NCI-H2107 (cell line): ENCODE data around the gene NLRC5.
"Not testable (repeated sequence)": the region's sequence is repeated elsewhere in the genome, so short reads cannot be mapped to it uniquely, and the experiment has no call there.

Experiments used
- DNase-seq: peaks from one replicate; lab custom pipeline; 2025; lab: John Stamatoyannopoulos, UW

The NLRC5 gene

DNA sequence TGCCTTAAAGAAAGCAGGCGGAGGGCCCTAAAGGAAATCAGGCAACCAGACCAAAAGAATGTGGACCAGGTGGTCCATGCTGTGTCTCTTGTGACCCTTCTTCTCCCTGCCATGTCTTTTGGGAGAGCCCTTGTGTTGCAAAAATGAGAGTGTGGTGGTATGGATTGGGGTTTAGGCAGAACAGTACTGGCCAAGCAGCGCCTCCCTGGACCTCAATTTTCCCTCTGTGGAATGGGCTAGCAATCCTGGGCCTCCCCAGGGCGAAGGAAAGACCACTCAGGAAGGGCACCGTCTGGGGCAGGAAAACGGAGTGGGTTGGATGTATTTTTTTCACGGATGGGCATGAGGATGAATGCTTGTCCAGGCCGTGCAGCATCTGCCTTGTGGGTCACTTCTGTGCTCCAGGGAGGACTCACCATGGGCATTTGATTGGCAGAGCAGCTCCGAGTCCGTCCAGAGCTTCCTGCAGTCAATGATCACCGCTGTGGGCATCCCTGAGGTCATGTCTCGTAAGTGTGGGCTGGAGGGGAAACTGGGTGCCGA lies 7.6 kb upstream of the NLRC5 start:
- DNase-seq, result no peak

DNA sequence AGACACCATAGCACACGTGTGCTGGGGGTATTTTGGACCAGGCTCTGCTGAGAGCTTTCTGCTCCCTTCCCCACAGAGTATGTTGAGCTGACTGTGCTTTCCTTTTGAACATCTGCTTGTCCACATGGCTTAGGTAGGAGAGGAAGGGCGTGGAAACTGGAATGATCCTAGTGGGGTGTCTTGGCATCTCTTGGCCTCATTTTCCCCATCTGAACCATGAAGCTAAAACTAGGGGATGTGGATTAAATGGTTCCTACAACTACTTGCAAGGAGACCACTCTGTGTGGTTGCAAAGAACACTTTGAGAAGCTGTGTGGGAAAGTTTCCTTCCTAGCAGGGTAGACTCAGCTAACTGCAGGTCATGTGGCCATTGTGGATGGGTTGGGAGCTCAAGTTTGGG lies 6.7 kb upstream of the NLRC5 start:
- no peak for DNase-seq

DNA sequence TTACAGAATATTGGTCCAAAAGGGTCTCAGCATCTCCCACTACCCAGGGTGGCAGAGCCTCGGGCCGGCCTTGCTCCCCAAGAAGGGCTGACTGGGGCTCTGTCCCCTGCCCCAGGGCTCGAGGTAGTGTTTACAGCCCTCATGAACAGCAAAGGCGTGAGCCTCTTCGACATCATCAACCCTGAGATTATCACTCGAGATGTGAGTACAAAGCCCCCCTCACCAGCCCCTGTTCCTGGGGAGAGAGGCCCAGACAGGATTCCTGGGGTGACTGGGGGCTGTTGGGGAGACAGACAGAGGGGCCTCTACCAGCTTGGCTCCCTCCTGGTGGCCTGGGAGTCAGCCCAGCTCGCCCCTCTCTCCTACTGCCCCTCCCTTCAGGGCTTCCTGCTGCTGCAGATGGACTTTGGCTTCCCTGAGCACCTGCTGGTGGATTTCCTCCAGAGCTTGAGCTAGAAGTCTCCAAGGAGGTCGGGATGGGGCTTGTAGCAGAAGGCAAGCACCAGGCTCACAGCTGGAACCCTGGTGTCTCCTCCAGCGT lies 6.1 kb upstream of the NLRC5 start:
- no peak for DNase-seq

DNA sequence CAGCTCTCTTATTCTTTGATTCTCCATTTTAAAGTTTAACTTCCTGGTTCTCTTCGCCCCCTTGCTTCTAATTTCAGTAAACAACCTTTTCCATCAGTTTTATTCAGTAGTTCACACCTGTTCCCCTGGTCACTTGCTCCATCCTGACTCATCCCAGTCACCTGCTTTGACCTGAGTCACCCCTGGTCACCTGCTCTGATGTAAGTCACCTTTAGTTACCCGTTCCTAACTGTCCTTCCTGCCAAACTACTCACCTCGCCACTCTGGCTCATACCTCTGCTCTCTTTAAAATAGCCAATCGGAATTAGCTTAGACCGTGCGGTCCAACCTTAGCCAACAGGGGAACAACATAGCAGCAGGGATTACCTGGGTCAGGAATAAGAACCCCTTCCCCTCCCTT lies 4.7 kb upstream of the NLRC5 start:
- no peak for DNase-seq

DNA sequence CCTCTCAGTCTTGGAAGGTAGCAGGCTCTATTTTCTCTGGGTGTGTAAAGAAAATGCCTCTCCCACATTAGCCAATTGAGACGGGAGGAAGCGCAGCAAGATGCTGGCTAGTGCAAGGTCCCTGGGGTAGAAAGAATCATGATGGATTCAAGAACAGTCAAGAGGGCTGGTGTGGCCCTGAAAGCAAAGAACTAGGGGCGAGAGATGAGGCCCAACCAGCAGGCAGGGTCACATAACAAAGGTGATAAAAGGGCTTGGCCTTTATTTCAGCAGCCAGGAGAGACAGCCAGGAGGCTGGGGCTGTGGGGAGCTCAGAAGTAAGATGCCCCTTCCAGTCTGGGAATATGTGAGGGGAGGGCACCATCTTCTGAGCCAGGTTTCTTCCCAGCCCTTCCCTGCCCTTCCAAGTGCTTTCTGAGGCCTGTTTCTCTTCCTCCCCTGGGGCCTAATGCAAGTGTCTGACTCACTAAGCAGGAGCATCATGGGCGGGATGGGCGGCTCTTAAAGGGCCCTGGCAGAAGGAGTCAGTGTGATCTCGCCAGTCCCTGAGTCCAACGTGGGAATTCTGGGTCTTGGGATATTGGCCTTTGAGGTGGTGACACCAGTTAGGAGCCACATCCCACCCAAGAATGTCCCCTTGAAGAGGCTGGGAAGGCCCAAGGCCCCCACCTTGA lies 3.9 kb upstream of the NLRC5 start:
- no peak for DNase-seq

DNA sequence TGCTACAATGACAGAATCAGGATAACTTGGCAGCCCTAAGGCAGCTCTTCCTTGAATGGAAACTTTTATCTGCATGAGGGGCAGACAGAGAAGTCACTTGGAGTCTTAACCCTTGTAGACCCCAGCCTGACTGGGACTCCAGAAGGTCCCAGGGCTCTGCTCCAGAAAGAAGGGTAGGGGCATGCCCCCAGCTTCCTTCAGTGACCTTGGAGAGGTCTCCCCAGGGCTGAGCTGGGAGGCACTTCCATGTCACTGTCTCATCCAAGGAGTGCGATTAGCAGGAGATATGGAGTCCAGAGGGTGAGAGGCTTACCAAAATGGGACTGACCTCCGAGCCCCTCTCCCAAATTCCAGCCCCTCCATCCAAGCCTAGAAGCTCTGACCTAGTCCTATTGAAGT lies 3.4 kb upstream of the NLRC5 start:
- DNase-seq, result no peak

DNA sequence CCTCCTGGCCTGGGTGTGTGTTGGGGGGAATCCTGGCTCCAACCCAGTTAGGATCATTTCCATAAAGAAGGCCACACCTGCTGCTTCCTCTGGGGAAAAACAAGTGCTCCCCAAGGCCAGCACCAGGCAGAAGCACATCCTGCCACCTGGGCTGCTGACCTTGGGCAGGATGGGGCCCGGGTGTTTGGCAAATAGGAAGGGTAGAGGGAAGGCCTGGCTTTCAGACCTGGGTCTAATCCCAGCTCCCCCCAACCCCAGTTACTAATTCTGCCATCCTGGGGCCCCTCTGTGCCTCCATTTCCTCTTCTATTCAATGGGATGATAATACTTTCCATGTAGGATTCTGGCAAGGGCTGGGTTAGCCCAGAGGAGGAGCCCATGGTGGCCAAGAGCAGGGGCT lies 3.0 kb upstream of the NLRC5 start:
- DNase-seq, result no peak

DNA sequence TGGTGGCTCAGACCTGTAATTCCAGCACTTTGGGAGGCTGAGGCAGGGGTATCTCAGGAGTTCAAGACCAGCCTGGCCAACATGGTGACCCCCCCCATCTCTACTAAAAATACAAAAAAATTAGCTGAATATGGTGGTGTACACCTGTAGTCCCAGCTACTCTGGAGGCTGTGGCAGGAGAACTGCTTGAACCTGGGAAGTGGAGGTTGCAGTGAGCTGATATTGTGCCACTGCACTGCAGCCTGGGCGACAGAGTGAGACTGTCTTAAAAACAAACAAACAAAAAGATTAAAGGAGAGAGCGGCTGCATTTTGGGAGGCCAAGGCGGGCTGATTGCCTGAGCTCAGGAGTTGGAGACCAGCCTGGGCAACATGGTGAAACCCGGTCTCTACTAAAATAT lies 2.4 kb upstream of the NLRC5 start:
- DNase-seq, result not testable (repeated sequence)

DNA sequence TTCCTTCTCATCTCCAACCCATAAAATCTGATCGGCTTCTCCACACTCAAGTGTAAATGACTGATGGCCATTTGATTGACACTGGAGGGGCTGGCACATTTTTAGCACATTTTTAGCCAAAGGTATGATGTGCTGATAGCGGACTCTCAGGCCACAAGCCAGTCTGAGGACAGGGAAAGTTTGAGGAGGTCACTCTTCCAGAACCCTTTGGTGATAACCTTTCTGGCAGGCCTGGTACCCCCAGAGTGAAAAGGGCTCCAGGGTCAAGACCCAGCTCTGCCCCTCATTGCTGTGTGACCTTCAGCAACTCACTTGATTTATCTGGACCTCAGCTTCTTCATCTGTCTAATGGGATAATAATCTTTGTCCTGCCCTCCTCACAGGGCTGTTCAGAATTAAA lies 1.7 kb upstream of the NLRC5 start:
- no peak for DNase-seq

DNA sequence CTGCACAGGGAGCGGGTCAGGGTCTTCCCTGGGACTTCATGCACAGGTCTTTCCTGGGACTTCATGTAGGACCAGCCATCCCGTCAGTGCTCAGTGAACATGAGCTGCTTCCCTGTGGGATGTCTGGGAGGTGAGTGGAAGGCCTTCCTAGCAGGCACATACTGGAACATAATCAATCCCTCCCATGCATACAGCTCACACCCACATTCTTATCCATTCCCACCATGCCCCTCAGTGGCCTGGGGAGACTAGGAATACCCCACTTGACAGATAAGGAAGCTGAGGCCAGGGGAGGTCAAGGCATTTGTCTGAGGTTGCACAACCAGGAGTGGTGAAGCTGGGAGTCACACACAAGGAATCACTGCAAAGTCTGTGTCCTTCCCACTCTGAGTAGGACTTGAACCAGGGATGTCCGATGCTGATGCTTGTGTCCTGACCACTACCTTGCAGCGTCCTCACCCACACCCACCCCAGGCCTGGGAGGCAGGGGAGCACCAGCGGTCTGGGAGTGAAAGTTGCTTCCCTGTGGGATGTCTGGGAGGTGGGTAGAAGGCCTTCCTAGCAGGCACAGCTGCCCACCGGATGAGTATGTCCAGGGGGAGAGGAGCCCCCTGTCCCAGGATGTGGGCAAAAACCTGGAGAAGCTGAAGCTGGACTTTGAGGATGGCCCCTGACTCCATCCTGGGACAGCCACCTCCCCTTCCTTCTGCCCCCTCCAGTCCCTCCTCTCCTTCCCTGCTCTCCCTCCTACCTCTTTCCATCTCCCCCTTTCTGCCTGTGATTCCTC lies 1.0 kb upstream of the NLRC5 start:
- DNase-seq, result no peak

DNA sequence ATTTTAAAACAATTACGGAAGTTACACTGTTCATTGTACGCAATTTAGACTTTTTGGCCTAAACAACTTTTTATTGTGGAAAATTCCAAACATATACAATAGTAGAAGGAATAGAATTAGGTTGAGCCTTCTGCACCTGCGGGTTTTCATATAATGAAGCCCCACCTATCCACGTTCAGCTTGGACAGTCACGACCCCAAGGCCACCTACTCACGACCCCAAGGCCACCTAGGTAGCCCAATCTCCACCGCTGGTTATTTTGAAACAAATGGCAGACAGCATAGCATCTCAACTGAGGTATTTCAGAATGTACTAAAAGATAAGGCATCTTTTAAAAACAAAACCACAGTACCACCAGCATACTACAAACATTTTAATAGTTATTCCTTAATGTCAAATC lies 631 bp downstream of the NLRC5 start:
- no peak for DNase-seq

DNA sequence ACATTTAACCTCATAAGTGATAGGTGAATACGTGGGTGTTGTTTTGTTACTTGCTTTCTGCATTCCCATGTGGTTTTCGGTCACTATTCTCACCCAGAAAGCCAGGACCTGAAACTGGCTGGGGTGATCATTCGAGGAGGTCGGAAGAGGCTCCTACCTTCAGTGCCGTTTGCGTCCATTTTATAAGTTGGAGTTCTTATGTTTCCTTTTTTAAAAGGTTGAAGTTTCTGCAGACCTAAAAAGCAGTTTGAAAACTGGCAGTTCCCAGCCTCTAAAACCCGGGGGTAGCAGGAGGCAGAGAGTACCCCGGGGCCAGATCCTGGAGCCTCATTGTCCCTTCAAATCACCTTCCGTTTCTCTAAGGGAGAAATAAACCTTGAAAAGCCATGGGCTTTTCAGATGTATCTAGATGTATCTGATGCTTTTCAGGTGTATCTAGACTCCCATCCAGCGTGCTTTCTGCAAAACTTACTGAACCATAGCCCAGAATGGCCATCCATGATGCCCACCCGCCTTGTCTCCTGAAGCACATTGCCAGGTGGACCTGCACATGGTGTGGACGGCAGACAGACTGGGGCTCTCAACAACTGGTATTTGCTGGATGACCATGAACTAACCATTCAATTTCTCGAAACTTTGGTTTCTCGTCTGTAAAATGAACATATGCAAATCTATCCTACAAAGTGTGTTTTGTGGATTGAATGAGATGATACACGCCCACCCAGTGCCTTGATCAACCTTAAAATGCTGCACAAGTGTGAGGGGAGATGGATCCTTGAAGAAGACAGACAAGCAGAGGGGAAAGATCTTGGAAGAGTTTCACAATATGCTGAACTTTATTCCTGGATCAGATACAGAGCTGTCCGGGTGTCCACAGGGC lies 1.3 kb downstream of the NLRC5 start:
- DNase-seq, result no peak

DNA sequence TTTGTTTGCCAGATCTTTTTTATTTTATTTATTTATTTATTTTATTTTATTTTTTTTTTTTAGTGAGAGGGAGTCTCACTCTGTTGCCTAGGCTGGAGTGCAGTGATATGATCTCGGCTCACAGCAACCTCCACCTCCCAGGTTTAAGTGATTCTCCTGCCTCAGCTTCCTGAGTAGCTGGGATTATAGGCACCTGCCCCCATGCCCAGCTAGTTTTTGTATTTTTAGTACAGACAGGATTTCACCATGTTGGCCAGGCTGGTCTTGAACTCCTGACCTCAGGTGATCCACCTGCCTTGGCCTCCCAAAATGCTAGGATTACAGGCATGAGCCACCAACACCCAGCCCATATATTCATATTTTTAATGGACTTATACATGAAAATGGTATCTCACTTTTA lies 3.1 kb downstream of the NLRC5 start:
- not testable (repeated sequence) for DNase-seq

DNA sequence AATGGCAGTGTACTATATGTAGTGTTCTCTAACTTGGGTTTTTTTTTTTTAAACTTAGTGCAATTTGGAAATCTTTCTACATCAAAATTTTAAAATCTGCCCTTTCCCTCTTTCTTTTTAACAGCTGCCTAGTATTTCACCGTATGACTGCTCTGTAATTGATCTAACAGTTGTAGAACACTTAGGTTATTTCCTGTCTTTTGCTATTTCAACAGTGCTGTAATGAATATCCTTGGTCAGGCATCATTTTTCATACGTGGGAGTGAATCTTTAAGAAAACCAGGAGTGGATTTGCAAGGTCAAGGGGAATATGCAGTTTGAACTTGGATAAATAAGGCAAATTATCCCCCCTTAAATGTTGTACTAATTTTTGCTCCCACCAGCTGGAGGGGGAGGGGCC lies 3.8 kb downstream of the NLRC5 start:
- no peak for DNase-seq

DNA sequence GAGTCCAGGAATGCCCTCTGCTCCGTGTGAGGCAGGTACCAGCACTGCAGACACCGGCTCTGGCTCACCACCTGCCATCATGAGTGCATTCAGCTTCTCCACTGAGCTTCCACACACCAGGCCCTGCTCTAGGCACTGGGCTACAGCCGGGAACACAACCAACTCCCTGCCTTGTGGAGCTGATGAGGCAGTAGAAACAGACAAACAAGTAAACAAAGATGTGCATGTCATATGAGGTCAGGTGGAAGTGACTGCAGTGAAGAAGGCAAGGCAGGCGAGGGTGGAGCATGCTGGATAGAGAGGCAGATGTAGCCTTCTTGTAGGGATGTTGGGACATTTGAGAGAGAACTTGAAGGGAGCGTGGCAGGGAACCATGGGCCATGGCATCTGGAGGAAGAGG lies 5.0 kb downstream of the NLRC5 start:
- no peak for DNase-seq

DNA sequence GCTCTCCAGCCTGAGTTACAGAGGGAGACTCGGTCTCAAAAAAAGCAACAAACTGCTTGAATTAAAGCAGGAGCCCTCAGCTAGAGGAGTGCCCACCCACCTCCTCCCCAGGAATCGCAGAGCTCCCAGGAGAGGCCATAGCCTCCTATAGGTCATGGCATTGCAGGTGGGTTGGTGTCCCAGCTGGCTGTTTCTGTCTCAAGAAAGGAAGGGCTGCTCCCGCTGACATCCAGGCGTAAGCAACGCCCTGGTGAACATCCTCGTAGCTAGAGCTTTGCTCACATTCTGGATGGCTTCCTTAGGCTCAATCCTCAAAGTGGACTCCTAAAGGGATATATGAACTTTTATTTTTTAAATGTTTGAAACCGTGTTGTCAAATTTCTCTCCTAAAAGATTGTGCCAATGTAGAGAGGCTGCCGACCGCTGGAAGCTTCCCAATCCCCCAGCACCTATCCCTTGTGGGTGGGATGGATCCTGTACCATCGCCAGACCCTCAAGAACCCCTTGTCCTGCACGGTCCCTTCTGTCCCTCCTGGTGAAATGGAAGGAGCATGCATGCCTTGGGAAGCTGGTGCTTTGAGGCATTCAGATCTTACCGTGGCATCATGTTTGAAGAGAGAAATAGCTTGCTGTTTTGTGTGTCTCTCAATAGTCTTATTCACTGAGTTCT lies 5.9 kb downstream of the NLRC5 start:
- no peak for DNase-seq

DNA sequence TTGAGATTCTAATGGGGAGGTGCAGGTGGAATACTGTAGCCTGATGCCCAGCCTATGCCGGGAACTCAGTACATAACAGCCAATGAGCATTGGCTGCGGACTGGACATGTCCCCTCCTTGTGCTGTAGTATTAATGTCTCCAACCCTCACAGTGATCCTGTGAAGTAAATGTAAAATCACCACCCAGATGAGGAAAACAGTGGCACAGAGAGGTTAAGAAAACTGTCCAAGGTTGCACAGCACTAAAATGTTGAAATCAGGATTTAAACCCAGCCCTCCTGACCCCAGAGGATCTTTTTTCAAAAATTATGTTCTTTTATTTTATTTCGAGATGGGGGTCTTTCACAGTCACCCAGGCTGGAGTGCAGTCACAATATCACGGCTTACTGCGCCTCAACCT lies 7.9 kb downstream of the NLRC5 start:
- no peak for DNase-seq

DNA sequence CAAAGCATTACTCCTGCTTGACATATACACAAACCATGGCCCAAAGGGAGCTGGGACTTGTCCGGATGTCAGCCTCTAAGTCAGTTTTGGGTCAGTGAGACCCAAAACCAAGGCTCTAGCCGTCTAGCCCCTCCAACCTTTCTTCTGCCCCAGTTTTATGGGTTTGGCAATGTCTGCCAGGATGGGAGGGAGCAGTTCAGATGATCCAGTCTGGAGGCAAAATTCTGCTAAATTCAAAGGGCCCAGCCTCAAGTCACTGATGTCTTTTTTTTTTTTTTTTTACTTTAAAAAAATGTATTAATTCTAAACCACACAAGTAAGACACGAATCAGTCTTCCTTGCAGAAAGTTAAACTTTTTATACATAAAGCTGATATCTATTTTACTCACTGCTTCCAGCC lies 8.6 kb downstream of the NLRC5 start:
- DNase-seq, result no peak

DNA sequence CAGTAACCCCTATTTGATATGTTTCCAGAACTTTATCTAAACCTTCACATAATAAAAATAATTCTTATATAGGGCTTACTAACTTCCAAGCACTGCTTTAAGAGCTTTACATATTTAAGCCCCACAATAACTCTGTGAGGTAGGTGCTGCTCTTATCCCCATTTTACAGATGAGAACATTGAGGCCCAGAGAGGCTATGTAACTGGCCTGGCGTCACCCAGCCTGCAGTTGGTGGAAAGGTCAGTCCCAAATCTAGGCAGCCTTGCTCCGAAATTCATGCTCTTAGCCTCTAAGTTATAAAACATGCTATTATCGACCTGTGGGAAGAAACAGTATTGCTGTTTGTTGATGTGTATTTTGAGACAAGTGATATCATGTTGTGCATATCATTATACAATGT lies 9.0 kb downstream of the NLRC5 start:
- DNase-seq, result no peak

DNA sequence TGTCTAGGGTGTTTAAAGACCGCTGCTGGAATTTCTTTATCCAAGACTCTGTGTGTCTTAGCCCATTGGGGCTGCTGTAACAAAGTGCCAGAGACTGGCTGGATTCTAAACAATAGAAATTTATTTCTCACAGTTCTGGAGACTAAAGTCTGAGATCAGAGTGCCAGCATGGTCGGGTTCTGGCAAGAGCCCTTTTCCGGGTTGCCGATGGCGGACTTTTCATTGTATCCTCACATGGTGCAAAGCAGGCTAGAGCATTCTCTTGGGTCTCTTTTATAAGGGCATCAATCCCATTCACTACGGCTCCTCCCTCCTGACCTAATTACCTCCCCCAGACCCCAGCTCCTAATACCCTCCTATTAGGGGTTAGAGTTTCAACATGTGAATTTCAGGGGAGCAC lies 9.5 kb downstream of the NLRC5 start:
- no peak for DNase-seq

DNA sequence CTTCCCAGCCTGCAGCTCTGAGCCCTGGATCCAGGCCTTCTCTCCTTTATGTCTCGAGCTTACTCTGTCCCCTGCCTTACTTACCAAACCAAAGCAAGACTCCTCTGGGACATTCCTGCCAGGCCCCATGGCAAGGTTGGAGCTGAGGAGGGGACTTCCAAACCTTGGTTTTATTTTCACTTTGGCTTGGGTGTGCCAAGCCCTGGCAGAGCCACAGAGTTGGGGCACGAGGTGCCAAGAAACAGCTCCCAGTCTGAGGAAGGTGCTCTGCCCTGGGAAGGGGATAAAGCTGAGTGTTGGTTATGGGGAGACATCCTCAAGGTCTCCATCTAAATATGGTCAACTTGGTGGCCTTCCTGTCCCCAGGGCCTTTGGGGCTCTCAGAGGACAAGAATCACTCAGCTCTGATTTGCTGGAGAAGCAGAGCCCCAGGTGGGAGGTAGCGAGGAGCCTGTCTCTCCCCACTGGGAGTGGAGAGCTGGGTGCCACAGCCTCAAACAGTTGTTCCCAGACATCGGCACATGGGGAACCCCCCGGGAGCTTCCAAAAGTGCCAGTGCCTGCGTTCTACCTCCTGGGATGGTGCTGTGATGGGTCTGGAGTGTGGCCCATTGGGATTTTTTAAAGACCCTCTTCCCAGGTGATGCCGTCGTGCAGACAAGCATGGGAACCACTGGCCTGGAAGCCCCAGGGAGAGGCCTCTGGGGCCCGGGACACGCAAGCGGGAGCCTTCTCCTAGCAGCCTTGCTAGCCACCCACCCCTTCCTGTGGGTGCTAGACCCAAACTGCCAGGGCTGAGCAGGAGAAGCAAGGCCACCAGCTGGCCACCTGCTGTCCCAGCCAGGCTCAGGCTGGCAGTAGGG lies 10.3 kb downstream of the NLRC5 start:
- DNase-seq, result no peak
